ENCODE data around the gene ATXN2.

The ATXN2 gene

DNA sequence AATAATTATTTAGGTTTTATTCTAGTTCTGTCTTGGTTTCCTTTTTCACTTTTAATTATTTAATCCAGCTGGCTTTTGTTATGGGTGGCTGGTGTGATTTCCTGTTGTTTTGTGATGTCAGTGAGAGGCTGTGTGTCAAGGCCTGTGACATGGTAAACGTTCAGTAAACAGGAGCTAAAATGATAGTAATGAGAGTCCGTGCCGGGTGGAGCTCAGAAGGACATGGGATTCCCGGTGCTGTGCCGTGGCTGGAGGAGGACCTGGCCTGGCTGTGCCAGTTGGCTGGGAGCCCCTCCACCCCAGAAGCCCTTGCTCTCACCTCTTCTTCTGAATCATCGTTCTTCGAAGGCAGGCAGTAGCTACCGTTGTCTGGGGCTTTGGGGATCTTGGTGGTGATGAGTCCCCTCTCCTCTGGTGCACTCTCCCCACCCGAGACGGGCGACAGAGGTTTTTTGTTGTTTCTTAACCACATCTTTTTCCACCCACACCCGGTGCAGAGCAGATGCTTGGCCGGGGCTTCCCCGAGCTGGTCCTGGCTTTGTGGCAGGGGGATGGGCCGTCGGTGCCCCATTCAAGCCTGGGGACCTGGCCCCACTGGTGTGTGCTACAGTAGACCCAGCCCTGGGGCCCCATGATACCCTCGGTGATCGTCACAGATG lies 164.3 kb downstream of the ATXN2 start:
- no peaks in the 10 kb centered on the region for H3K27me3 Mint-ChIP-seq (ENCODE audit: low read depth)
- H3K9me3 Mint-ChIP-seq = no peaks in the 10 kb centered on the region
- no peak overlapping the region for H3K4me3 Mint-ChIP-seq
- H3K4me1 Mint-ChIP-seq = peaks cover 39% of the 10 kb centered on the region
- H3K27ac Mint-ChIP-seq = peak overlapping the region; percentile 32 to 52 (median 39)
- TF ChIP-seq, protein P1, sequence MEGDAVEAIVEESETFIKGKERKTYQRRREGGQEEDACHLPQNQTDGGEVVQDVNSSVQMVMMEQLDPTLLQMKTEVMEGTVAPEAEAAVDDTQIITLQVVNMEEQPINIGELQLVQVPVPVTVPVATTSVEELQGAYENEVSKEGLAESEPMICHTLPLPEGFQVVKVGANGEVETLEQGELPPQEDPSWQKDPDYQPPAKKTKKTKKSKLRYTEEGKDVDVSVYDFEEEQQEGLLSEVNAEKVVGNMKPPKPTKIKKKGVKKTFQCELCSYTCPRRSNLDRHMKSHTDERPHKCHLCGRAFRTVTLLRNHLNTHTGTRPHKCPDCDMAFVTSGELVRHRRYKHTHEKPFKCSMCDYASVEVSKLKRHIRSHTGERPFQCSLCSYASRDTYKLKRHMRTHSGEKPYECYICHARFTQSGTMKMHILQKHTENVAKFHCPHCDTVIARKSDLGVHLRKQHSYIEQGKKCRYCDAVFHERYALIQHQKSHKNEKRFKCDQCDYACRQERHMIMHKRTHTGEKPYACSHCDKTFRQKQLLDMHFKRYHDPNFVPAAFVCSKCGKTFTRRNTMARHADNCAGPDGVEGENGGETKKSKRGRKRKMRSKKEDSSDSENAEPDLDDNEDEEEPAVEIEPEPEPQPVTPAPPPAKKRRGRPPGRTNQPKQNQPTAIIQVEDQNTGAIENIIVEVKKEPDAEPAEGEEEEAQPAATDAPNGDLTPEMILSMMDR (IDR thresholded peaks at IDR 0.05; ENCODE audit: unreplicated experiment in 3 of 3) = no peak
- H3K36me3 Mint-ChIP-seq (ENCODE audit: low read depth) = peaks cover 5% of the 10 kb centered on the region

DNA sequence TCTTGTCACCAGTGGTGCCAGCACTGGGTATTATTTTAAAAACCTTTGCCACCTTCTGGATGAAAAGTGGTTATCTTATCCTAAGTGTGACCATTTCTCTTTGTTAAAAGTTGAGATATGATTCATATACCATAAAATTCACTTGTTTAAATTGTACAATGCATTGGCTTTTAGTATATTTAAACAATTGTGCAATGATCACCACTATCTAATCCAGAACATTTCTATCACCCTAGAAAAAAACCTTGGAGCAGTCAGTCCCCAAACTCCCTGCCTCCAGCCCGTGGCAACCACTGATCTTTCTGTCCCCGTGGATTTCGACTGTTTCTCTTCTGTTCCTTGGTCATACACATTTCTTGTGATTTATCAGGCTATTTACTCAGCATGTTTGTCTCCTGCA lies 165.1 kb downstream of the ATXN2 start:
- Mint-ChIP-seq H3K9me3 (no peaks in the 10 kb centered on the region), H3K27me3 (ENCODE audit: low read depth) (no peaks in the 10 kb centered on the region), H3K4me1 (peaks cover 39% of the 10 kb centered on the region), H3K4me3 (no peak overlapping the region), H3K27ac (peak overlapping the region; percentile 32 to 52 (median 39)), H3K36me3 (ENCODE audit: low read depth) (peaks cover 5% of the 10 kb centered on the region)
- TF ChIP-seq, protein P1 (IDR thresholded peaks at IDR 0.05; ENCODE audit: unreplicated experiment in 3 of 3) = no peak

- Mint-ChIP-seq H3K4me3 (no peak overlapping the region), H3K36me3 (ENCODE audit: low read depth) (no peaks in the 10 kb centered on the region), H3K9me3 (no peaks in the 10 kb centered on the region), H3K4me1 (peaks cover 34% of the 10 kb centered on the region), H3K27me3 (ENCODE audit: low read depth) (no peaks in the 10 kb centered on the region), H3K27ac (peak overlapping the region in 1 of 3 experiments; percentile 35)
- TF ChIP-seq, protein P1 (IDR thresholded peaks at IDR 0.05; ENCODE audit: unreplicated experiment in 3 of 3) = no peak
Observed at GRCh38 chr12:111431772-111432171, 167.3 kb downstream of the ATXN2 start.

DNA sequence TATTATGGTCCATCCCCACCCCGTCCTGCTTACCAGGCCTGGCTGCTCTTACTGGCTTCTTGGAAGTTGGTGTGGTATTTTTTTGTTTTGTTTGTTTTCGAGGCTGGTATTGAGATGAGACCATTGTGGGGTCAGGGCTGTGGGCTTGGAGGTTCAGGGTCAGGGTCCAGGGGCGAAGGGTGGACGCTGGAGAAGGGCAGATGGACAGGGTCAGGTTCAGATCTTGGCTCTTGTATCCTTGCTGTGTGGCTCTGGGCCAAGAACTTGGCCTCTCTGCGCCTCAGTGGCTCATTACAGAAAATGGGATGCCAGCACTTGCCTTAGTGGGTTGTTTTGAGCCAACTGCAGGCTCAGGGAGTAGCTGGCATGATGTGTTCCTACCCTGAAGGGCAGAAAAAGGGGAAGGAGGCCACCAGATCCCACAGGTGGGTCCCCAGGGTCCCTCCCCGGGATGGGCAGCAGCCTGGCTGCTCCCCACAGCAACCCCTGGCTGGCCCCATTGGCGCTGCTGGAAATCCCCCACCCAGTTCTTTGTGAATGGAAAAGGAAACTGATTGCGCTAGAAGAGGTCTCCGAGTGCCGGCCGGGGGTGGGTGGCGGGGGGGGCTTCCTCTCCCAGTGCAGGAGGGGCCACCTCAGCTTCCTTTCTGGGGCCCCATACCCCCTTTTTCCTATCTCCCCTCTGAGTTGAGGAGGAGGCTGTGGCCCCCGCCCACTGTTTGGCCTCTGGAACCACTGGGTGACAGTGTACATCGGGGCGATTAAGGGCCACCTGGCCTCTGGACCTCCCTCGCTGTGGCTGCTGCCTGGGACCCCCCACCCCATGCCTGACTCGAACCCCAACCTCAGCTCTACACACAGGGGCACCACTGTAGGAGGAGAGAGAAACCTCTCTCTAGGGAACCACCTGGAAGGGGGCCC lies 168.4 kb downstream of the ATXN2 start:
- no peak overlapping the region for H3K4me3 Mint-ChIP-seq

GRCh38 chr12:111429828-111430432 lies 169.2 kb downstream of the ATXN2 start:
- Mint-ChIP-seq H3K4me1 (peaks cover 24% of the 10 kb centered on the region), H3K9me3 (no peaks in the 10 kb centered on the region), H3K4me3 (no peak overlapping the region), H3K36me3 (ENCODE audit: low read depth) (no peaks in the 10 kb centered on the region), H3K27me3 (ENCODE audit: low read depth) (no peaks in the 10 kb centered on the region), H3K27ac (peak overlapping the region in 1 of 3 experiments; percentile 65)
- TF ChIP-seq, protein P1 (IDR thresholded peaks at IDR 0.05; ENCODE audit: unreplicated experiment in 3 of 3) = no peak

More for the DNA sequence above, 168.4 kb downstream of the ATXN2 start:
- TF ChIP-seq, protein P1 (IDR thresholded peaks at IDR 0.05; ENCODE audit: unreplicated experiment in 3 of 3) = no peak
- Mint-ChIP-seq H3K27me3 (ENCODE audit: low read depth) (no peaks in the 10 kb centered on the region), H3K4me1 (peaks cover 25% of the 10 kb centered on the region), H3K36me3 (ENCODE audit: low read depth) (no peaks in the 10 kb centered on the region), H3K9me3 (no peaks in the 10 kb centered on the region), H3K27ac (peak overlapping the region in 2 of 3 experiments; percentile 35 to 65)

Measured in nephron (organoid).